ENCODE results near the gene EIF4H. TPM values are rescaled to one million over a fixed set of nuclear protein-coding genes. Genes with fewer than 3 reads are reported as not detected.

EIF4H gene
- total RNA-seq, 1 donor from 2014 or later = 263 TPM

GRCh38 chr7:74187915-74188675, 13.9 kb downstream of the EIF4H start:
- ATAC-seq (ENCODE audit: low read depth) (no peak), DNase-seq (no peak)
- no peak overlapping the region for H3K4me3 Mint-ChIP-seq
- CTCF ChIA-PET = no interaction called here
- H3K27ac Mint-ChIP-seq = no peak overlapping the region
- H3K9me3 Mint-ChIP-seq = no peaks in the 10 kb centered on the region
- TF ChIP-seq CTCF (IDR thresholded peaks at IDR 0.05) = no peak
- intact Hi-C loops (cut with micrococcal nuclease) = no loop called here
- peaks cover 47% of the 10 kb centered on the region for H3K4me1 Mint-ChIP-seq
- peaks cover 77% of the 10 kb centered on the region for H3K36me3 Mint-ChIP-seq (ENCODE audit: low read depth)
- POLR2A ChIA-PET = no interaction called here
- no peaks in the 10 kb centered on the region for H3K27me3 Mint-ChIP-seq

DNA sequence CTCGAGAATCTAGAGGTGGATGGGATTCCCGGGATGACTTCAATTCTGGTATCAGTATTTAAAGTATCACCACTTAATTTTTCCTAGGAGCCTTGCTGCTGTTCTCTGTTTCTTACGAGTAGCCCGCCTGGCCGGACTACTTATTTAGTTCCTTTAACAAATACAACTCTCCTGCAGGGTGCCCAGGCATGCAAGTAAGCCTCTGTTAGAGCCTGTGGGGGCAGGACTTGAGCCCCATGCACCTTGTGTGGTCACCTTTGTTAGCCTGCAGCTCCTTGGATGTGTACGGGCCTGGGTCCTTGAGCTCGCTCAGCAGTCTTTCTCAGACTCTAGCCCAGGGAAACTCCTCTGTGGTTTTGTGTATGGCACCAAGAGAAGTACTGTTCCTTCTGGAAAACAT, 16.1 kb downstream of the EIF4H start:
- intact Hi-C loops (cut with micrococcal nuclease) = no loop called here
- no peak overlapping the region for H3K27ac Mint-ChIP-seq
- H3K27me3 Mint-ChIP-seq = no peaks in the 10 kb centered on the region
- TF ChIP-seq CTCF (IDR thresholded peaks at IDR 0.05) = no peak
- DNase-seq (no peak), ATAC-seq (ENCODE audit: low read depth) (no peak)
- CTCF ChIA-PET = interaction anchor here (1.6 to 2.1 kb wide), 2 partner anchors 16 to 210 kb away, joined by 4 to 9 read pairs; no protein-coding TSS in a partner anchor
- H3K9me3 Mint-ChIP-seq = no peaks in the 10 kb centered on the region
- no peak overlapping the region for H3K4me3 Mint-ChIP-seq
- H3K4me1 Mint-ChIP-seq = peaks cover 25% of the 10 kb centered on the region
- H3K36me3 Mint-ChIP-seq (ENCODE audit: low read depth) = peaks cover 88% of the 10 kb centered on the region
- POLR2A ChIA-PET = interaction anchor here (0.5 to 1.3 kb wide), 3 partner anchors 13 to 199 kb away, joined by 3 to 14 read pairs (median 4); no protein-coding TSS in a partner anchor

- DNase-seq (no peak), ATAC-seq (ENCODE audit: low read depth) (no peak)
- peaks cover 15% of the 10 kb centered on the region for H3K4me1 Mint-ChIP-seq
- H3K36me3 Mint-ChIP-seq (ENCODE audit: low read depth) = peaks cover 91% of the 10 kb centered on the region
- CTCF ChIA-PET = interaction anchor here (2.1 kb wide), 1 partner anchor 15 kb away, joined by 9 read pairs; no protein-coding TSS in a partner anchor
- intact Hi-C loops (cut with micrococcal nuclease) = no loop called here
- H3K4me3 Mint-ChIP-seq = no peak overlapping the region
- H3K27ac Mint-ChIP-seq = no peak overlapping the region
- POLR2A ChIA-PET = interaction anchor here (0.6 to 0.9 kb wide), 2 partner anchors 108 to 109 kb away, joined by 3 to 4 read pairs; partner anchors contain the start of gene LIMK1
- no peaks in the 10 kb centered on the region for H3K27me3 Mint-ChIP-seq
- no peaks in the 10 kb centered on the region for H3K9me3 Mint-ChIP-seq
- TF ChIP-seq CTCF (IDR thresholded peaks at IDR 0.05) = no peak
These were observed 17.1 kb downstream of the EIF4H start for GRCh38 chr7:74191231-74191630.

DNA sequence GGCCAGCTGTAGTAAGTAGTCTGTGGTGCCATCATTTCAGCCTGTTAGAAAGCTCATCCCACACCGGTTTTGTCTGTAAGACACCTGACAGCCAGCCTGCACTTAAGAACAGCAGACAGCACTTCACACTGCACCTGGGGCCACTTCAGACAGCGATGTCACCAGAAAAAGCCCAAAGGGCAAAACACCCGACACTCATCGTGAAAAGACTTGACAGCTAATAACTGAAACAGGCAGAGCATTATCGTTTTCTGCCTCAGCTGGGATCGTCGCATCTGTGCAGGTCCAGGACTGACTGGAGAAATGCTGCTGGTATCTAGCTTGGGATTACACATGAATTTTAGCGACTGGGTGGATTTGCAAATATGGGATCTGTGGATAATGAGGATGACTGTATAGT, 18.9 kb downstream of the EIF4H start:
- POLR2A ChIA-PET = interaction anchor here (0.6 to 1.7 kb wide), 4 partner anchors 9 to 112 kb away, joined by 3 to 5 read pairs (median 4); partner anchors contain the start of gene EIF4H
- H3K27ac Mint-ChIP-seq = no peak overlapping the region

More for the DNA sequence above, 18.9 kb downstream of the EIF4H start:
- no peak for DNase-seq
- Mint-ChIP-seq H3K27me3 (no peaks in the 10 kb centered on the region), H3K4me1 (peaks cover 3% of the 10 kb centered on the region), H3K9me3 (no peaks in the 10 kb centered on the region), H3K4me3 (no peak overlapping the region), H3K36me3 (ENCODE audit: low read depth) (peaks cover 85% of the 10 kb centered on the region)
- intact Hi-C loops (cut with micrococcal nuclease) = no loop called here
- no peak for ATAC-seq (ENCODE audit: low read depth)
- no peak for TF ChIP-seq CTCF (IDR thresholded peaks at IDR 0.05)
- CTCF ChIA-PET = interaction anchor here (0.5 to 2.1 kb wide), 4 partner anchors 14 to 228 kb away, joined by 3 to 9 read pairs (median 3); no protein-coding TSS in a partner anchor

Data from activated B cell treated with CpG ODN at 0.5 μM for 24 hours (primary cell).